Motor neuron (in vitro differentiated cells): Measurements from ENCODE around the gene MRPS18A. TPM values are rescaled to one million over a fixed set of nuclear protein-coding genes. Genes with fewer than 3 reads are reported as not detected.
"Not testable (repeated sequence)": the region's sequence is repeated elsewhere in the genome, so short reads cannot be mapped to it uniquely, and the experiment has no call there.

ENCODE experiments used
- ATAC-seq, 8 experiments: fragments of 200-7000 bp; cut with Tn5 transposase; replicated peaks in 6 of 8; 2 replicates each; pipeline ENCODE4 v1.8.0; 2021; ENCODE audit warnings: mild to moderate bottlenecking in 8 of 8, moderate library complexity in 8 of 8
- H3K27ac ChIP-seq, 2 donors: fragments of 250-450 bp; sonication (Bioruptor Pico); 2 replicates each; pipeline ENCODE4 v1.9.0; 2021; ENCODE audit warnings: antibody characterized with exemption in 2 of 2, mild to moderate bottlenecking in 2 of 2, moderate library complexity in 1 of 2
- H3K4me1 ChIP-seq, 2 donors: fragments of 250-450 bp; sonication (Bioruptor Pico); replicated peaks in 1 of 2; 2 replicates each; pipeline ENCODE4 v1.6.1; 2021; ENCODE audit warnings: antibody characterized with exemption in 2 of 2, mild to moderate bottlenecking in 2 of 2, moderate library complexity in 1 of 2
- H3K4me3 ChIP-seq, 5 donors: fragments of 250-450 bp; sonication (Bioruptor Pico); 2 replicates each; pipeline ENCODE4 v1.9.0; 2021; ENCODE audit warnings: antibody characterized with exemption in 5 of 5, mild to moderate bottlenecking in 5 of 5, moderate library complexity in 4 of 5
- WGBS, 10 experiments: fragments of 450-650 bp; shearing (Covaris generic); methylation state at CpG; one replicate each; pipeline ENCODE4 v1.0.0; 2022; 5-methylcytosine and 5-hydroxymethylcytosine counted together
- in situ Hi-C, 9 experiments: fragments of 400-800 bp; cut with MboI; loops; one replicate each; pipeline ENCODE4 v1.15.0; 2021; ENCODE audit warnings: low sequenced_read_pairs in 9 of 9, low pct_unique_long_range_greater_than_20kb in 2 of 9; ENCODE audit not compliant: unreplicated experiment in 9 of 9
- total RNA-seq, 8 experiments: library from RNA; unstranded; fragments of 300-600 nt; gene quantifications; 2 replicates each; pipeline versions ENCODE4 v1.2.3 to v1.2.4, GENCODE V29; 2022

The MRPS18A gene
- total RNA-seq, 8 experiments from 2014 or later = 28.8 to 98.9 (median 56.5) TPM

DNA sequence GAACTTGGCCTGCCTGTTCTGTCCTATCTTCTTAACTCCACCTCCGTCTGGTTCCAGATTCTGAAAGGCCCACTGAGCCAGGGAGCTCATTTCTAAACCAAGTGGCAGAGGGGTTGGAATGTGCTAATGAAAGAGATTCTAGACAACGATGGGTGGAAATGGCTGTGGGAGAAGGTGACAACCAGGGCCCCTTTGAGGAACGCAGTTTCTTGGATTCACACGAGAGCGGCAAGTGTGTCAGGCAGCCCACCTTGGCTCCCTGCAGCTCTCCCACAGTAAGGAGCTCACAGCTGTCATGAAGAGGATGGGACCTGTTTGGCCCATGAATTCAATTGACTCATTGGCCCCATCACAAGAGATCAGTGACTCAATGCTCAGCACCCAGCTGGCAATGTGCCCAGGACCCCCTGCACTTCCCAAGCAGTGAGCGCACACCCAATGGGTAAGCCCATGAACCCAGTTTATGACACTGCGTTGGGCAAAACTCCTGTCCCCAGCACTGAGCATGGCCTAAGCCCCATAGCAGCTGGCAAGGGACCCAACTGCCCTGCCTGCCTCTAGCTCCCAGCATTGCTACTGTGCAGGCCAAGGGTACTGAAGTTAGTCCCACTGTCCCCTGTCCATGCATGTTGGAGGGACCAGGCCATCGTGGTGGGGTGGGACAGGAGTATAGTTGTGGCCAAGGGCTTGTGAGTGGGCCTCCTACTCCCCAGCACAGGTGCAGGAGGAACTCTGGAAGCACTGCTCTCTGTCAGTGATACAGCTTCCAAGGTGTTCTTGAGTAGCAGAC is 16.4 kb downstream of the MRPS18A start:
- H3K4me3 ChIP-seq = no peak overlapping the region
- H3K27ac ChIP-seq = no peak overlapping the region
- in situ Hi-C loops = loop anchor here in 5 of 9 experiments (25.0 kb wide), 1 partner anchor 416 kb away; no protein-coding TSS in a partner anchor
- ATAC-seq = no peak
- peaks cover 13 to 49% of the 10 kb centered on the region in 2 donors for H3K4me1 ChIP-seq
- WGBS, 10 experiments = 58 to 100% (median 90%) methylated on average over 1 to 4 of the region's 8 CpGs; no CpG with 5 or more reads in 2 of the 10 experiments

DNA sequence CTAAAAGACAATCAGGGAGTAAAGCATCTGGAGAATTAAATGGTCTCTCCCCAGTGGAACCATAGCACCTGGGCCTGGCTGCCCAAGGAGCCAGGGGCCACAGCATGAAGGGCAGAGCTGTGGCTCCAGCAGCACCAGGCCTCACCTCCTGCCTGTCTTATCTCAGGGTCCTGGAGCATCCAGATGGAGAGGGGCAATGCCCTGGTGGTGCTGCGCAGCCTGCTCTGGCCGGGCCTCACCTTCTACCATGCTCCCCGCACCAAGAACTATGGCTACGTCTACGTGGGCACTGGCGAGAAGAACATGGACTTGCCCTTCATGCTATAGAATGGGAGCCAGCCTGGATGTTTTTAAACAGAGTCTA is 17.0 kb downstream of the MRPS18A start:
- ATAC-seq = no peak
- H3K27ac ChIP-seq = no peak overlapping the region
- WGBS, 10 experiments = 93 to 100% (median 97%) methylated on average over 1 to 4 of the region's 6 CpGs; no CpG with 5 or more reads in 6 of the 10 experiments
- peaks cover 13 to 49% of the 10 kb centered on the region in 2 donors for H3K4me1 ChIP-seq
- in situ Hi-C loops = loop anchor here in 5 of 9 experiments (25.0 kb wide), 1 partner anchor 417 kb away; no protein-coding TSS in a partner anchor
- no peak overlapping the region for H3K4me3 ChIP-seq

DNA sequence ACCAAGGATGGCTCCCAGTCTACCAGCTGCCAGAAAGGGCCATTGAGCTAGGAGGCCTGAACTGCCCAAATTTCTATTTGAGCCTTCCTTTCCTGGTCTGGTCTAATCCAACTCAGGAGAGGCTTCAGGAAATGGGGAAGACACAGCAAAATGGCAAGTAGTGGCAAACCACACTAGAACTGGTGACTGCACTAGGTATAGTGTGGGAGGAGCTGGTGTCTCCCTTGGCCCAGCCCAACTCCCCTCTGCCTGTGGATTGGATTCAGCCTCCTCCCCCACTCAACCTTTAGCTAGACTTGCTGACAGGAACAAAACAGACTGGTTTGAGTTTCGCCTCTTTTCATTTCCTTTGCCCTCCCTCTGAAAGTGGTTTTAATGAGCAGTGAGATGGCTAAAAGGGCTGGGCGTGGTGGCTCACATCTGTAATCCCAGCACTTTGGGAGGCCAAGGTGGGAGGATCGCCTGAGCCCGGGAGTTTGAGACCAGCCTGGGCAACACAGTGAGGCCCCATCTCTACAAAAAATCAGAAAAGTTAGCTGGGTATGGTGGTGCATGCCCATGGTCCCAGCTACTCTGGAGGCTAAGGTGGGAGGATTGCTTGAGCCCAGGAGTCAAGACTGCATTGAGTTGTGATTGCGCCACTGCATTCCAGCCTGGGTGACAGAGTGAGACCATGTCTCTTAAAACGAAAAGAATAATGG is 17.5 kb downstream of the MRPS18A start:
- in situ Hi-C loops = loop anchor here in 6 of 9 experiments (10.0 to 25.0 kb wide), 2 partner anchors 405 to 417 kb away; no protein-coding TSS in a partner anchor
- H3K4me1 ChIP-seq = peaks cover 13 to 49% of the 10 kb centered on the region in 2 donors
- no peak overlapping the region for H3K27ac ChIP-seq
- 60 to 95% (median 85%) methylated on average over 1 to 6 of the region's 6 CpGs; no CpG with 5 or more reads in 2 of the 10 experiments for WGBS, 10 experiments
- ATAC-seq = peak in 1 of 8 experiments; percentile 1
- H3K4me3 ChIP-seq = no peak overlapping the region

DNA sequence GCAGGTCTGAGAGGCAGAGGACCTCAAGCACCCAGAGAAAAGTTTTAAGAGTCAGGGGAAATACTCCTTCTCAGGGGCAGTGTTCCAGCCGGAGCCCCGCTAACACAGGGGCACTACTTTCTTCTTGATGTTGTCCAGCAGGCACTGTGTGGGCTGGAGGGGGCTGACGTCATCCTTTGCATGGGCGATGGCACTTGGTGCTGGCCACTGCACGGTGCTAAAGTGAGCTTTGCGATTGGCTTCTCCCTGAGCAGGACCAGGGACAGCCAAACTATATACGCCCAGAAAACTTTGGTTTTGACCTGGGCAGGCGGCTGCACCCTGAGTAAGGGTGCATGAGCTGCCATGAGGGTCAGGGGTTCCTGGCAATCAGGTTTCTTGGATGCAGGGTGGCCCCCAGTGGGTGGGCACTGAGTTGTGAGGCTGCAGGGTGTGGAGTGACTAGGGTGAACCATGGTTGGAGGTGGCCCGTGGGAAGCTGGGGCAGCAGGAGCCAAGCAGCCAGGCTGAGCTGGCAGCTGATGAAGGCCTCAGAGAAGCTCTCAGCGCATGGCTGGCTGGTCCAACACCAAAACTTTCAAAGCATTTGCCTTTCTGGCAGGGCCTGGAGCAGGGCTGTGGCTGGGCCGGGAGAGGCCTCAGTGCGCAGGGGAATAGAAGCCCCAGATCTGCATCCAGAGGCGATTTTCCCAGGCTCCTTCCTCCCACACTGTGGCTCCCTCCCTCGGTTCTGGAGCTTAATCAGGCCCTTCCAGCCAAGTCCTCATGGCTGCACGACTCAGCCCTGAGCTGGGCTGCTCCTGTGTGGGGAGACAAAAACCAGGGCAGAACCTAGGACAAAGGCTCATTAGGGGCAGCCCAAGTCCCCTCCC is 18.3 kb downstream of the MRPS18A start:
- 0 to 100% (median 72%) methylated on average over 1 to 6 of the region's 15 CpGs; no CpG with 5 or more reads in 4 of the 10 experiments for WGBS, 10 experiments
- Histone ChIP-seq H3K4me1 (peaks cover 13 to 49% of the 10 kb centered on the region in 2 donors), H3K4me3 (no peak overlapping the region), H3K27ac (peak overlapping the region in 1 of 2 donors; percentile 1)
- peak in 3 of 8 experiments; percentile 40 to 73 (median 71) for ATAC-seq
- in situ Hi-C loops = loop anchor here in 6 of 9 experiments (10.0 to 25.0 kb wide), 2 partner anchors 406 to 418 kb away; no protein-coding TSS in a partner anchor

DNA sequence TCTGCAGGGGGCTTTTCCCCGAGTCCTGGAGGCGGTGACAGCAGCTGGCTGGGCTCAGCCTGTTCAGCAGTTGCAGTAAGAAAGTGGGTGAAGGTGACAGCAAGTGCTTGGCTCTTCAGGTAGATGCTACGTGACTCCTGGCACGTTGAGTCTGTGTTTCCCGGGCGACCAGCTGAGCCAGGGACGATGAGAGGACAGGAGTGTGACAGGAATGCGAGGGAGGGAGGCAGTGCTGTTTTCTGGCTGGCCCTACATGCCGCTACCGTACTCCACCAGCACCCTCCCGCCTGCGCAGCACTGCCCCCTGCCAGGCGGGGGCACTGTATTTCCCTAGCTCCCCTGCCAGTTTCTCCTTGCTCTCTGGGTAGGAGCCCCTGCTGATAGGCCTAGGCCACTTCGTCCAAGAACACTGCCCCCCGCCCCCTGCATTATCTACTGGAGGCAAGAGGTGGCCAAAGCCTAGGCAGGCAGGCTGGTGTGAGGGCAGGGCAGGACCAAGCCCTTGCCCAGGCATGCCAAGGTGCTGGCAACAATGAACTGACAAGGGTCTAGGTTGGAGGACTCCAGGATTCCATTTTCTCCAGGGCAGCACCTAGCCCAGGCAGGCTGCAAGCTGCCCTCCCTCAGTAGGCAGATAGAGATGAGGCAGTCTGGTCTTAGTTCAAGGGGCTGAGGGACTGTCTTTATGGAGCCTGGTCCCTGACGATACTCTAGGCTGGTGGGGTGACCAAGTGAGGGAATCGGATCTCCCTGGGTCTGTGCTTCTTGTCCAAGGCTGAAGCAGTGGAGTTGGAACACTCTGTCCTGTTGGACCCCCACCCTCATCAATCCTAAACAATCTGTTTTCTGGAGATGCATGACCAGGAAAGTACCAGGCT is 19.2 kb downstream of the MRPS18A start:
- Histone ChIP-seq H3K4me1 (peaks cover 13 to 43% of the 10 kb centered on the region in 2 donors), H3K27ac (peak overlapping the region in 1 of 2 donors; percentile 25), H3K4me3 (no peak overlapping the region)
- in situ Hi-C loops = loop anchor here in 6 of 9 experiments (10.0 to 25.0 kb wide), 2 partner anchors 406 to 419 kb away; no protein-coding TSS in a partner anchor
- peak; percentile 23 to 69 (median 50) for ATAC-seq
- 5 to 92% (median 63%) methylated on average over 2 to 11 of the region's 17 CpGs; no CpG with 5 or more reads in 4 of the 10 experiments for WGBS, 10 experiments

DNA sequence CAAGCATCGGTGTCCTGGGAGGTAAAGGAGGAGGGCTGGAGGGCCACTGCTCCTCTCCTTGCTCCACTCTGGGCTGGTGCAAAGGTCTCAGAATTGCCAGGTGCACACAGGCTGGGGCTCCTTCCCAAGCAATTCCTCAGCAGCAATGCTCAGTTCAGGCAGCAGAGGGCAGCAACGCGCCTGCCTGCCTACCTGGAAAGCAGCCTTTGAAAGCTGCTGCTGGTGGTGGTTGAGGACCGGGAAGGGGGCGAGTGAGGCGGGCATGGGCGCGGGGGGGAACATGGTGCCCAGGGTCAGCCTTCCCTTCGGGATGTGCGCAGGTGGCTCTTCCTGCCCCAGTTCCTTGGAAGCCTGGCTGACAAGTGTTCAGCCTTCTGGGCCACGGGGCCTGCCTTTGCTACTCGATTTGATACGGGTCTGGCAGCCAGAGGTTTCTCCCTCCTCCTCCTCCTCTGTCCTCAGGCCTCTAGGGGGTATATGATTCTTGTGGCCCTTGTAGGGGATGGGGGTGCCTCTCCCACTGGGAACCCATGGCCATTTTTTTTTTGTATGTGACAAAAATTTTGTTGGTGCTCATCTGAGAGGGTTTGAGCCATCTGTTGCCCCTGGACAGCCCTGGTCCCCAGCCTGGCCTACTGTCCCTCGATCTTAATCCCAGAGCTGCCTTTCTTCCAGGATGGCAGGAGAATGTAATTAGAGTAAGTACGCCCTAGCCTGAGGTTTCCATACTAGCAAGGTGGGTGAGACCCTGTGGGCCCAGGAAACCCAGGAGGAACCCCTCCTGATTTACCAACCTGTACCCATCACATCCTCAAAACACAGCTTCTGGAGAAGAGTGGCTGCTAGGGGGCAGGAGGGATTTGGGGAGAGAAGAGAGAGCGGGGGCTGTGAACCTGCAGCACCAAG is 20.1 kb downstream of the MRPS18A start:
- in situ Hi-C loops = loop anchor here in 6 of 9 experiments (10.0 to 25.0 kb wide), 2 partner anchors 407 to 420 kb away; no protein-coding TSS in a partner anchor
- 0 to 20% (median 0%) methylated on average over 1 to 3 of the region's 16 CpGs; no CpG with 5 or more reads in 6 of the 10 experiments for WGBS, 10 experiments
- ATAC-seq = peak; percentile 29 to 85 (median 76)
- peaks cover 13 to 34% of the 10 kb centered on the region in 2 donors for H3K4me1 ChIP-seq
- no peak overlapping the region for H3K4me3 ChIP-seq
- peak overlapping the region in 1 of 2 donors; percentile 25 for H3K27ac ChIP-seq

DNA sequence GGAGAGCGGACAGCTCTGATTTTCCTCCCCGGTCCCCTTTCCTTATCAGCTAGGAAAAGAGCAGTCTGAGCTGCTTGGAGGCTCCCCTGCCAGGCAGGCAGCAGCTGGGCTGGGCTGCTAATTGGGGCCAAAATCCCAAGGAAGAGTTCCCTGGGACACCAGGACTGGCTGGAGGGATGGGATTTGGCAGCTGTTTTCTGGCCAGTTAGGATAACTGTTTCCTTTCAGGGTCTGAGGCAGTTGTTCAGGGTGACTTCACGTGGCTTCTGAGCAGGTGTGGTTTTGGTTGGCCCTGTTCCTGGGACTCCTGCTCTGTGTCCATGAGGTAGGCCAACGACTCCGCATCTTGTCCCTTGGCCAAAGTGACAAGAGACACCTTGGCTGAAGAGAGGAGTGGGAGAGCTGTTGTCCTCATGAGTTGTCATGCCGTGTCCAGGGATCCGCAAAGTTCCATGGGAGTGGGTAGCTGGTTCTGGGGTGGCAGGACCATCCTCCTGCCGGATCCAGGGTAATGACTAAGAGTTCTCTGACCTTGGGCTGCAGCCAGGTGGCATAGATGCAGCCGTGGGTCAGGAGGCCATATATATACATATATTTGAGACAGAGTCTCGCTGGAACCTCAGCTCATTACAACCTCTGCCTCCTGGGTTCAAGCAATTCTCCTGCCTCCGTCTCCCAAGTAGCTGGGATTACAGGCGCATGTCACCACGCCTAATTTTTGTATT is 21.2 kb downstream of the MRPS18A start:
- ATAC-seq = no peak
- Histone ChIP-seq H3K4me1 (peaks cover 13 to 28% of the 10 kb centered on the region in 2 donors), H3K27ac (no peak overlapping the region), H3K4me3 (no peak overlapping the region)
- WGBS, 10 experiments = 5 to 100% (median 73%) methylated on average over 1 to 7 of the region's 13 CpGs; no CpG with 5 or more reads in 1 of the 10 experiments
- in situ Hi-C loops = loop anchor here in 6 of 9 experiments (10.0 to 25.0 kb wide), 2 partner anchors 408 to 421 kb away; no protein-coding TSS in a partner anchor

DNA sequence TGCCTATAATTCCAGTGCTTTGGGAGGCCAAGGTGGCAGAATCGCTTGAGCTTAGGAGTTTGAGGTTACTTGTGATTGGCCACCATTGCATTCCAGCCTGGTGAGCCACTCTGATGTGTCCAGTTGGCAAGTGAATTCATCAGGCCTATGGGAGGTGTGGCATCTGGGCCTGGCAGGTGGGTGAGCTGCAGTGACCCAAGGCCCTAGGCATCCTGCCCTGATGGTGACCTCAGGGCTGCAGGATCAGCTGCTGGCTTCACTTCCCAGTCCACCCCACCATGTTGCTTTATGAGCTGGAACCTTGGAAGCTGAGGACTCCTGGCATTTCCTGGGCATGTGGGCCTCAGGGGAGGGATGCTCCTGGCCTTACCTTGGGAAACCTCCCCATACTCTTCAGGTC is 22.2 kb downstream of the MRPS18A start:
- Histone ChIP-seq H3K4me1 (peaks cover 13 to 28% of the 10 kb centered on the region in 2 donors), H3K27ac (no peak overlapping the region), H3K4me3 (no peak overlapping the region)
- ATAC-seq = no peak
- WGBS, 10 experiments = 83 to 100% (median 100%) methylated on average over 1 of the region's 1 CpG; no CpG with 5 or more reads in 7 of the 10 experiments
- in situ Hi-C loops = loop anchor here in 6 of 9 experiments (10.0 to 25.0 kb wide), 2 partner anchors 409 to 422 kb away; no protein-coding TSS in a partner anchor

DNA sequence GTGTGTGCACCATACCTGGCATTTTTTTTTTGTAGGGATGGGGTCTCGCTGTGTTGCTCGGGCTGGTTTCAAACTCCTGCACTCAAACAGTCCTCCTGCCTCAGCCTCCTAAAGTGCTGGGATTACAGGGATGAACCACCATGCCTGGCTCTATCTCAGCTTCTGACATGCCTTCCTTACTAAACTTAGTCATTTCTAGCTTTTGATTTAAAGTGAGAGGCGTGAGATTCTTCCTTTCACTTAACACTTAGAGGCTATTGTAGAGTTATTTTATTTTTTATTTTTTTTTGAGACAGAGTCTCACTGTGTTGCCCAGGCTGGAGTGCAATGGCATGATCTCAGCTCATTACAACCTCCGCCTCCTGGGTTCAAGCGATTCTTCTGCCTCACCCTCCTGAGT is 24.6 kb downstream of the MRPS18A start:
- not testable (repeated sequence) for ATAC-seq, H3K4me3 ChIP-seq, H3K27ac ChIP-seq
- WGBS, 10 experiments = 67 to 100% (median 86%) methylated on average over 1 to 5 of the region's 5 CpGs; no CpG with 5 or more reads in 4 of the 10 experiments
- in situ Hi-C loops = loop anchor here in 6 of 9 experiments (10.0 to 25.0 kb wide), 2 partner anchors 412 to 424 kb away; no protein-coding TSS in a partner anchor
- H3K4me1 ChIP-seq = peaks cover 7 to 11% of the 10 kb centered on the region in 2 donors

DNA sequence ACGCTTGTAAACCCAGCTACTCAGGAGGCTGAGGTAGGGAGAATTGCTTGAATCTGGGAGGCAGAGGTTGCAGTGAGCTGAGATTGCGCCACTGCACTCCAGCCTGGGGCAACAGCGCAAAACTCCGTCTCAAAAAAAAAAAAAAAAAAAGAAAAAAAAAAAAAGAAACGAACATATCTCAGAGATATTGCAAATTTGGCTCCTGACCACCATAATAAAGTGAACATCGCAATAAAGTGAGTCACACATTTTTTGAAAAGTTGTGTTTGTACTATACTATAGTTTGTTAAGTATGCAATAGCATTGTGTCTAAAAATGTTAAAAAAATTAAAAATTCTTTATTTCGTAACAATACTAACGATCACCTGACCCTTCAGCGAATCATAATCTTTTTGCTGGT is 29.4 kb downstream of the MRPS18A start:
- Histone ChIP-seq H3K4me1 (no peaks in the 10 kb centered on the region), H3K27ac (no peak overlapping the region), H3K4me3 (no peak overlapping the region)
- in situ Hi-C loops = loop anchor here in 5 of 9 experiments (25.0 kb wide), 1 partner anchor 429 kb away; no protein-coding TSS in a partner anchor
- WGBS, 10 experiments = 80 to 97% (median 92%) methylated on average over 4 to 9 of the region's 9 CpGs
- no peak for ATAC-seq
